Keratinocyte (primary cell): ENCODE results near the gene DACT1. TPM values are rescaled to one million over a fixed set of nuclear protein-coding genes. Genes with fewer than 3 reads are reported as not detected.
A peak's percentile ranks its signal among the peaks of the same experiment; 100 is the strongest.

Experiments used
- DNase-seq: peaks from one replicate; pipeline ENCODE4 v3.0.0-alpha.2; 2011; ENCODE audit warnings: low read depth, missing footprints, low spot score
- FAIRE-seq: peaks from 2 replicates; lab custom pipeline; 2011; peaks lifted over from hg19 to GRCh38; lab: Jason Lieb, UNC
- H2AFZ ChIP-seq: 2 replicates; pipeline ENCODE4 v1.6.0; 2012; ENCODE audit warnings: low read length, control low read depth, inconsistent platforms; ENCODE audit not compliant: control insufficient read depth
- H3K27ac ChIP-seq: 2 replicates; pipeline ENCODE4 v1.5.1; 2011; ENCODE audit warnings: low read length; ENCODE audit not compliant: control insufficient read depth, insufficient read depth
- H3K27me3 ChIP-seq: 3 replicates; pipeline ENCODE4 v1.6.0; 2011; ENCODE audit warnings: low read length; ENCODE audit not compliant: control insufficient read depth, insufficient read depth; ENCODE audit errors: extremely low read depth
- H3K36me3 ChIP-seq, 2 experiments: 2 replicates in 1 of 2; 3 replicates in 1 of 2; pipeline ENCODE4 v1.5.1; 2011; ENCODE audit warnings: low read length in 2 of 2, mild to moderate bottlenecking in 1 of 2; ENCODE audit not compliant: control insufficient read depth in 2 of 2, insufficient read depth in 2 of 2; ENCODE audit errors: extremely low read depth in 1 of 2
- H3K4me1 ChIP-seq: 3 replicates; pipeline ENCODE4 v1.5.1; 2011; ENCODE audit warnings: low read length; ENCODE audit not compliant: control insufficient read depth, insufficient read depth; ENCODE audit errors: extremely low read depth
- H3K4me2 ChIP-seq: 3 replicates; pipeline ENCODE4 v1.6.0; 2011; ENCODE audit warnings: low read depth, low read length; ENCODE audit not compliant: control insufficient read depth, insufficient read depth; ENCODE audit errors: extremely low read depth
- H3K4me3 ChIP-seq, 3 experiments: fragments of 200-600 bp in 1 of 3; sonication (generic) in 1 of 3; 2 replicates in 2 of 3; 3 replicates in 1 of 3; pipeline ENCODE4 v1.5.1; 2011 to 2016; ENCODE audit warnings: low read length in 3 of 3, mild to moderate bottlenecking in 3 of 3, control low read depth in 2 of 3, inconsistent platforms in 1 of 3, low read depth in 1 of 3, mixed read lengths in 1 of 3, mixed run types in 1 of 3, moderate library complexity in 1 of 3; ENCODE audit not compliant: control insufficient read depth in 2 of 3, insufficient read depth in 2 of 3; ENCODE audit errors: extremely low read depth in 1 of 3
- H3K79me2 ChIP-seq: 2 replicates; pipeline ENCODE4 v1.6.0; 2012; ENCODE audit warnings: low read length; ENCODE audit not compliant: control insufficient read depth, insufficient read depth
- H3K9ac ChIP-seq: 3 replicates; pipeline ENCODE4 v1.6.0; 2011; ENCODE audit warnings: low read length; ENCODE audit not compliant: control insufficient read depth, insufficient read depth; ENCODE audit errors: extremely low read depth
- H3K9me1 ChIP-seq: 3 replicates; pipeline ENCODE4 v1.6.0; 2011; ENCODE audit warnings: low read length; ENCODE audit not compliant: control insufficient read depth, insufficient read depth; ENCODE audit errors: extremely low read depth
- H3K9me3 ChIP-seq: 2 replicates; pipeline ENCODE4 v1.5.1; 2012; ENCODE audit warnings: low read depth, low read length; ENCODE audit not compliant: control insufficient read depth
- H4K20me1 ChIP-seq: 3 replicates; pipeline ENCODE4 v1.6.0; 2011; ENCODE audit warnings: low read length; ENCODE audit not compliant: control insufficient read depth, insufficient read depth; ENCODE audit errors: extremely low read depth
- EZH2 ChIP-seq: IDR thresholded peaks from one replicate; pipeline ENCODE4 v1.6.1; 2012; ENCODE audit warnings: inconsistent platforms, mild to moderate bottlenecking, low read length, moderate library complexity
- dilution Hi-C: fragments of 300-500 bp; cut with MboI; formaldehyde crosslinking; loops from one replicate; pipeline ENCODE4 v1.7.0; 2020; ENCODE audit warnings: low sequenced_read_pairs; ENCODE audit not compliant: extremely low pct_ligation_motif_present
- polyA plus RNA-seq, 5 experiments: library from polyadenylated mRNA; depleted of rRNA in 3 of 5; stranded (reverse) in 3 of 5; stranded (forward) in 1 of 5; unstranded in 1 of 5; fragments of >200 nt; gene quantifications; 1 replicate in 1 of 5; 2 replicates in 3 of 5; 3 replicates in 1 of 5; pipeline versions ENCODE4 v1.2.1 to v1.2.3, GENCODE V29; 2011 to 2012; ENCODE audit warnings: missing spikeins in 2 of 5, low read depth in 1 of 5, low replicate concordance in 1 of 5
- TF ChIP-seq, protein P1 (sequence below), 3 experiments: IDR thresholded peaks in 1 of 3; conservative IDR thresholded peaks in 1 of 3; optimal IDR thresholded peaks in 1 of 3; 2 replicates in 2 of 3; 3 replicates in 1 of 3; pipeline versions ENCODE3 to v1.5.1; 2011; ENCODE audit warnings: low read length in 3 of 3, mild to moderate bottlenecking in 3 of 3, moderate library complexity in 2 of 3, control low read depth in 1 of 3, inconsistent platforms in 1 of 3; ENCODE audit not compliant: insufficient read depth in 2 of 3; ENCODE audit errors: extremely low read depth in 1 of 3

Gene DACT1
- polyA plus RNA-seq, 1 donor (not counting 4 experiments of a cell fraction or from before 2014, with no cell fraction given), result 0.10 TPM

DNA sequence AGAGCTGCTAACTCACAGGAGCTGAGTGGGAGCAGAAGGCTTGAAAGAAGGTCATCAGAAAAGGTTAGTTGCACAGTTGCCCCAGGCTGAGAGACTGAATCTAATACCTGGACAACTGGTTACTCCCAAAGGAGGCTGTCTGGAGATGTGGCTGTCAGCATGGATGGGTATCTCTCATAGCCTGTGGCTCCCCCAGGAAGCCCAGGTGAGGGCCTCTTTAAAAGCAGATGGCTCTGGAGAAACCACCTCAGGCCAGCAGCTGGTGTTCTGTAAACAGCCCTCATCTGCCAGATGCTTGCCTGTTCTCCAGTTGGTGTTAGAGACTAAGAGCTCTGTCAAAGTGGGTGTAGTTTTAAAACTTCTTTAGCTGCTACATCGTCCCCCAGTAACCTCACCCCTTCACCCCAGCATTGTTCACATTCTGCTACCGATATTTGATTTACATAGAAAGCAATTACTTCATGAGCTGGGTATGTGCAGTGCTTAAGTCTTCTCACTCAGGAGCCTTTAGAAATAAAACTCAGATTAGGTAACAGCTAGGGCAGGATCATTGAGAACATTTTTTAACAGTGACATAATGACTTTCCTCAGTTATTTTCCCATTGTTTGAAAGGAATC lies 25.8 kb downstream of the DACT1 start:
- Histone ChIP-seq H3K9ac (no peak overlapping the region), H3K27ac (no peak overlapping the region), H3K9me3 (no peaks in the 10 kb centered on the region), H3K4me3 (no peak overlapping the region), H3K4me1 (peaks cover 8% of the 10 kb centered on the region), H3K79me2 (no peaks in the 10 kb centered on the region), H3K4me2 (no peak overlapping the region), H3K36me3 (no peaks in the 10 kb centered on the region), H3K27me3 (no peaks in the 10 kb centered on the region), H3K9me1 (no peaks in the 10 kb centered on the region), H4K20me1 (no peaks in the 10 kb centered on the region), H2AFZ (no peak overlapping the region)
- no peak for DNase-seq
- dilution Hi-C loops, result no loop called here
- TF ChIP-seq EZH2, result no peak
- TF ChIP-seq, protein P1, sequence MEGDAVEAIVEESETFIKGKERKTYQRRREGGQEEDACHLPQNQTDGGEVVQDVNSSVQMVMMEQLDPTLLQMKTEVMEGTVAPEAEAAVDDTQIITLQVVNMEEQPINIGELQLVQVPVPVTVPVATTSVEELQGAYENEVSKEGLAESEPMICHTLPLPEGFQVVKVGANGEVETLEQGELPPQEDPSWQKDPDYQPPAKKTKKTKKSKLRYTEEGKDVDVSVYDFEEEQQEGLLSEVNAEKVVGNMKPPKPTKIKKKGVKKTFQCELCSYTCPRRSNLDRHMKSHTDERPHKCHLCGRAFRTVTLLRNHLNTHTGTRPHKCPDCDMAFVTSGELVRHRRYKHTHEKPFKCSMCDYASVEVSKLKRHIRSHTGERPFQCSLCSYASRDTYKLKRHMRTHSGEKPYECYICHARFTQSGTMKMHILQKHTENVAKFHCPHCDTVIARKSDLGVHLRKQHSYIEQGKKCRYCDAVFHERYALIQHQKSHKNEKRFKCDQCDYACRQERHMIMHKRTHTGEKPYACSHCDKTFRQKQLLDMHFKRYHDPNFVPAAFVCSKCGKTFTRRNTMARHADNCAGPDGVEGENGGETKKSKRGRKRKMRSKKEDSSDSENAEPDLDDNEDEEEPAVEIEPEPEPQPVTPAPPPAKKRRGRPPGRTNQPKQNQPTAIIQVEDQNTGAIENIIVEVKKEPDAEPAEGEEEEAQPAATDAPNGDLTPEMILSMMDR (optimal IDR thresholded peaks at IDR 0.05 in 1 of 3, IDR thresholded peaks at IDR 0.05 in 1 of 3, conservative IDR thresholded peaks at IDR 0.05 in 1 of 3; ENCODE audit: extremely low read depth in 1 of 3, insufficient read depth in 2 of 3, low read length in 3 of 3), result no peak
- peak; percentile 41 for FAIRE-seq

DNA sequence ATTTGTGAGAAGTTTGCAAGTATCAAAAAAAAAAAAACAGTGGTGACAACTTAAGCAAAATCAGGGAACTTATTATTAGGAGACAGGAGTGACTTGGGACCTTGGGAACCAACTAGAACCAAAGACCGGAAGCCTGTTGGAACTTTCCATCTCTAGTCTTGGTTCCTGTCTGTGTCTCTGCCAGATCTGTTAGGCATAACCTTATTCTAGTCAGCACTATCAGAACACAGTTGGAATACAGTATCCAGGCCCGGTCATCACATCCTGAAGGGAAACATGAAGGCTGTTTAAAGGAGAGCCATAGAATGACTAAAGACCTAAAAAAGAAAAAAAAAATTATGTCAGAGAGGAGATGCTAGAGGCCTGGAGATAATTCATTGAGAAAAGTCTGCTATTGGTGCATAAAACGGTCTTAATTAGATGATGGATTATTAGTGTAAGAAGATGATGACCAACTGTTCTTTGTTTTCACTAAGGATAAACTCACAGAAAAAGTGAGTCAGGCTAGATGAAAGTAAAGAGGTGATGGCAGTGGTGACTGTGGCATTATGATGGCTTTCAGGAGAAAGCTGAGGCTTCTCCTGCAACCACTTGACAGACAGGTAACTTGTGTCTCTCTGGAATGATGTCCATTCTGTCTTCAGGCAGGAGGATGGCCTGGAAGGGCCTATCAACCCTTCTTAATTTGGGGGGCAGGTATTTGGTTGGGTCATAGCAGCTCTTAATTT lies 28.2 kb downstream of the DACT1 start:
- no peaks in the 10 kb centered on the region for H3K9me3 ChIP-seq
- H3K79me2 ChIP-seq, result no peaks in the 10 kb centered on the region
- FAIRE-seq, result no peak
- no peak for DNase-seq
- H3K4me2 ChIP-seq, result no peak overlapping the region
- no peak overlapping the region for H3K27ac ChIP-seq
- no peaks in the 10 kb centered on the region for H3K27me3 ChIP-seq
- dilution Hi-C loops, result no loop called here
- no peak overlapping the region for H2AFZ ChIP-seq
- no peaks in the 10 kb centered on the region for H3K36me3 ChIP-seq
- H4K20me1 ChIP-seq, result no peaks in the 10 kb centered on the region
- no peak for TF ChIP-seq EZH2
- TF ChIP-seq, protein P1 (optimal IDR thresholded peaks at IDR 0.05 in 1 of 3, IDR thresholded peaks at IDR 0.05 in 1 of 3, conservative IDR thresholded peaks at IDR 0.05 in 1 of 3; ENCODE audit: extremely low read depth in 1 of 3, insufficient read depth in 2 of 3, low read length in 3 of 3), result no peak
- no peaks in the 10 kb centered on the region for H3K9me1 ChIP-seq
- no peak overlapping the region for H3K4me3 ChIP-seq
- no peak overlapping the region for H3K9ac ChIP-seq
- peaks cover 8% of the 10 kb centered on the region for H3K4me1 ChIP-seq
